Transverse colon (tissue), 4 donors: ENCODE data around the gene MYH16.

Experiments used
- EP300 ChIP-seq: sonication (generic); formaldehyde crosslinking; IDR thresholded peaks from one replicate; pipeline ENCODE4 v1.6.1; 2017; ENCODE audit warnings: antibody characterized with exemption, low read depth
- POLR2AphosphoS5 ChIP-seq, 3 donors: sonication (generic); formaldehyde crosslinking; IDR thresholded peaks; one replicate each; pipeline ENCODE4 v1.6.1; 2016; ENCODE audit warnings: antibody characterized with exemption in 3 of 3
- TF ChIP-seq, protein P1 (sequence below), 5 experiments: fragments of 200-600 bp in 3 of 5; fragments of 450-650 bp in 2 of 5; sonication (generic) in 3 of 5; IDR thresholded peaks; 1 replicate in 2 of 5; 2 replicates in 3 of 5; pipeline ENCODE4 v1.5.1; 2016 to 2017; ENCODE audit warnings: antibody characterized with exemption in 5 of 5, inconsistent platforms in 3 of 5, mild to moderate bottlenecking in 2 of 5, moderate library complexity in 1 of 5

DNA sequence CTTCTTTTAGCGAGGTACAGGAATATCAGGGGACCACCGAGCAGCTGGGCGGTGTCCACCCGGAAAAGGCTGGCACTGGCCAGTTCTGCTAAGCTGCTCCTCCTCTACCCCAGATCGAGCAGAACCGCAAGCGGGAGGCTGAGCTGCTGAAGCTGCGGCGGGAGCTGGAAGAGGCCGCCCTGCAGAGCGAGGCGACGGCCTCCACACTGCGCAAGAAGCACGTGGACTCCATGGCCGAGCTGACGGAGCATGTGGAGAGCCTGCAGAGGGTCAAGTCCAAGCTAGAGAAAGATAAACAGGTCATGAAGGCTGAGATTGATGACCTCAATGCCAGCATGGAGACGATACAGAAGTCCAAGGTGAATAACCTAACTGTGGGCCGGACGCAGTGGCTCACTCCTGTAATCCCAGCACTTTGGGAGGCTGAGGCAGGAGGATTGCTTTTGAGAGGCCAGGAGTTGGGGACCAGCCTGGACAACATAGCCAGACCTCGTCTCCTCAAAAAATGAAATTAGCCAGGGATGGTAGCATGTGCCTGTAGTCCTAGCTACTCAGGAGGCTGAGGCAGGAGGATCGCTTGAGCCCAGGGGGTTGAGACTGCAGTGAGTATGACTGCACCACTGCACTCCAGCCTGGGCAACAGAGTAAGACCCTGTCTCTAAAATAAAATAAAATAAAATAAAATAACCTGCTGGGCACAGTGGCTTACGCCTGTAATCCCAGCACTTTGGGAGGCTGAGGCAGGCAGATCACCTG, 15.3 kb downstream of the MYH16 start:
- TF ChIP-seq, protein P1, sequence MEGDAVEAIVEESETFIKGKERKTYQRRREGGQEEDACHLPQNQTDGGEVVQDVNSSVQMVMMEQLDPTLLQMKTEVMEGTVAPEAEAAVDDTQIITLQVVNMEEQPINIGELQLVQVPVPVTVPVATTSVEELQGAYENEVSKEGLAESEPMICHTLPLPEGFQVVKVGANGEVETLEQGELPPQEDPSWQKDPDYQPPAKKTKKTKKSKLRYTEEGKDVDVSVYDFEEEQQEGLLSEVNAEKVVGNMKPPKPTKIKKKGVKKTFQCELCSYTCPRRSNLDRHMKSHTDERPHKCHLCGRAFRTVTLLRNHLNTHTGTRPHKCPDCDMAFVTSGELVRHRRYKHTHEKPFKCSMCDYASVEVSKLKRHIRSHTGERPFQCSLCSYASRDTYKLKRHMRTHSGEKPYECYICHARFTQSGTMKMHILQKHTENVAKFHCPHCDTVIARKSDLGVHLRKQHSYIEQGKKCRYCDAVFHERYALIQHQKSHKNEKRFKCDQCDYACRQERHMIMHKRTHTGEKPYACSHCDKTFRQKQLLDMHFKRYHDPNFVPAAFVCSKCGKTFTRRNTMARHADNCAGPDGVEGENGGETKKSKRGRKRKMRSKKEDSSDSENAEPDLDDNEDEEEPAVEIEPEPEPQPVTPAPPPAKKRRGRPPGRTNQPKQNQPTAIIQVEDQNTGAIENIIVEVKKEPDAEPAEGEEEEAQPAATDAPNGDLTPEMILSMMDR (IDR thresholded peaks at IDR 0.05) = no peak
- TF ChIP-seq POLR2AphosphoS5 (IDR thresholded peaks at IDR 0.05) (no peak), EP300 (no peak)
